ENCODE results near the gene NGEF. TPM values are rescaled to one million over a fixed set of nuclear protein-coding genes. Genes with fewer than 3 reads are reported as not detected.

Gene NGEF
- total RNA-seq, 1 experiment from 2014 or later, result 1.9 TPM

DNA sequence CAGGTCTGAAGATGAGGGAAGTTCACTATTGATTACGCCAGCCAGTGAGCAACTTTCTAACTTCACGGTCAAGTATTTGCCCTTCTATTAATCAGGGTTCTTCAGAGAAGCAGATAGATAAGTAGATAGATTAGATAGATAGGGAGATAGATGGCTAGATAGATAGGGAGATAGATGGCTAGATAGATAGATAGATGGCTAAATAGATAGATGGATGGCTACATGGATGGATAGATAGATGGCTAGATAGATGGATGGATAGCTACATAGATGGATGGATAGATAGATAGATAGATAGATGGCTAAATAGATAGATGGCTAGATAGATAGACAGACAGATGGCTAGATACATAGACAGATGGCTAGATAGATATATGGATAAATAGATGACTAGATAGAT, 42.3 kb upstream of the NGEF start:
- Histone ChIP-seq H4K8ac (replicated peaks; ENCODE audit: insufficient read length, low read depth, low read length) (no peak overlapping the region), H2BK20ac (ENCODE audit: low read depth, low read length, poor library complexity, severe bottlenecking) (no peak overlapping the region), H3K56ac (ENCODE audit: insufficient read length, low read depth, low read length) (no peak overlapping the region), H3K27me3 (ENCODE audit: insufficient read depth, low read length) (no peaks in the 10 kb centered on the region), H4K5ac (ENCODE audit: insufficient read length, low read depth, low read length) (no peak overlapping the region), H3T11ph (ENCODE audit: low read length) (no peak overlapping the region), H3K18ac (ENCODE audit: insufficient read length, low read depth, low read length) (no peak overlapping the region), H3K9ac (ENCODE audit: extremely low read depth, insufficient read length, low read length) (no peak overlapping the region), H3K4me2 (ENCODE audit: insufficient read depth, insufficient read length, low read length) (no peak overlapping the region), H2BK120ac (ENCODE audit: low read depth, low read length, poor library complexity, severe bottlenecking) (no peak overlapping the region), H2BK15ac (ENCODE audit: low read depth, low read length) (no peak overlapping the region), H3K27ac (ENCODE audit: insufficient read length, low read depth, low read length) (no peak overlapping the region), H4K91ac (ENCODE audit: insufficient read length, low read depth, low read length) (no peak overlapping the region), H3K9me3 (ENCODE audit: control insufficient read depth, low read depth, low read length) (no peaks in the 10 kb centered on the region), H2AFZ (ENCODE audit: low read length) (no peak overlapping the region), H2AK5ac (ENCODE audit: insufficient read length, low read length) (no peak overlapping the region), H3K4me1 (ENCODE audit: insufficient read depth, low read length) (peaks cover 4% of the 10 kb centered on the region; the same call in 1 of the 2 replicates), H3K79me2 (ENCODE audit: insufficient read depth, low read length) (no peaks in the 10 kb centered on the region), H3K23ac (ENCODE audit: insufficient read length, low read depth, low read length) (no peak overlapping the region), H3K14ac (ENCODE audit: insufficient read depth, low read length) (no peak overlapping the region), H3K23me2 (ENCODE audit: insufficient read length, low read depth, low read length, poor library complexity, severe bottlenecking) (peaks cover 4% of the 10 kb centered on the region), H2BK5ac (ENCODE audit: insufficient read length, low read length) (no peak overlapping the region), H4K20me1 (ENCODE audit: control insufficient read depth, insufficient read depth, insufficient read length) (no peaks in the 10 kb centered on the region), H2BK12ac (ENCODE audit: insufficient read length, low read depth, low read length) (no peak overlapping the region), H3K4ac (ENCODE audit: low read depth, low read length) (no peak overlapping the region), H3K79me1 (ENCODE audit: insufficient read depth, low read depth, low read length, poor library complexity, severe bottlenecking) (no peaks in the 10 kb centered on the region)
- H3K4me3 Mint-ChIP-seq, result no peak overlapping the region
- H3K9me3 Mint-ChIP-seq, result no peaks in the 10 kb centered on the region; a peak in 1 of 5 replicates
- peaks cover 36 to 37% of the 10 kb centered on the region in 2 experiments for H3K4me1 Mint-ChIP-seq
- peaks cover 24% of the 10 kb centered on the region for H3K27me3 Mint-ChIP-seq (ENCODE audit: low read depth)
- H3K36me3 Mint-ChIP-seq (ENCODE audit: insufficient read depth in 1 of 3, low read depth in 3 of 3), result no peaks in the 10 kb centered on the region
- no peak overlapping the region for H3K27ac Mint-ChIP-seq
- TF ChIP-seq, protein P1, sequence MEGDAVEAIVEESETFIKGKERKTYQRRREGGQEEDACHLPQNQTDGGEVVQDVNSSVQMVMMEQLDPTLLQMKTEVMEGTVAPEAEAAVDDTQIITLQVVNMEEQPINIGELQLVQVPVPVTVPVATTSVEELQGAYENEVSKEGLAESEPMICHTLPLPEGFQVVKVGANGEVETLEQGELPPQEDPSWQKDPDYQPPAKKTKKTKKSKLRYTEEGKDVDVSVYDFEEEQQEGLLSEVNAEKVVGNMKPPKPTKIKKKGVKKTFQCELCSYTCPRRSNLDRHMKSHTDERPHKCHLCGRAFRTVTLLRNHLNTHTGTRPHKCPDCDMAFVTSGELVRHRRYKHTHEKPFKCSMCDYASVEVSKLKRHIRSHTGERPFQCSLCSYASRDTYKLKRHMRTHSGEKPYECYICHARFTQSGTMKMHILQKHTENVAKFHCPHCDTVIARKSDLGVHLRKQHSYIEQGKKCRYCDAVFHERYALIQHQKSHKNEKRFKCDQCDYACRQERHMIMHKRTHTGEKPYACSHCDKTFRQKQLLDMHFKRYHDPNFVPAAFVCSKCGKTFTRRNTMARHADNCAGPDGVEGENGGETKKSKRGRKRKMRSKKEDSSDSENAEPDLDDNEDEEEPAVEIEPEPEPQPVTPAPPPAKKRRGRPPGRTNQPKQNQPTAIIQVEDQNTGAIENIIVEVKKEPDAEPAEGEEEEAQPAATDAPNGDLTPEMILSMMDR (conservative IDR thresholded peaks at IDR 0.05), result no peak
- no CpG with 5 or more reads among the region's 2 CpGs for WGBS (ENCODE audit: extremely low coverage, insufficient read length, low lambda C conversion rate)
- DNase-seq, result no peak

Data from H9 (cell line).